ENCODE data around the gene TICAM2. TPM values are rescaled to one million over a fixed set of nuclear protein-coding genes. Genes with fewer than 3 reads are reported as not detected.
A peak's percentile ranks its signal among the peaks of the same experiment; 100 is the strongest.

The TICAM2 gene
- total and polyA plus RNA-seq, 10 of the 15 experiments (the other 5 are each of a cell fraction or from before 2014, with no cell fraction given) = 0.14 to 7.0 (median 2.9) TPM

DNA sequence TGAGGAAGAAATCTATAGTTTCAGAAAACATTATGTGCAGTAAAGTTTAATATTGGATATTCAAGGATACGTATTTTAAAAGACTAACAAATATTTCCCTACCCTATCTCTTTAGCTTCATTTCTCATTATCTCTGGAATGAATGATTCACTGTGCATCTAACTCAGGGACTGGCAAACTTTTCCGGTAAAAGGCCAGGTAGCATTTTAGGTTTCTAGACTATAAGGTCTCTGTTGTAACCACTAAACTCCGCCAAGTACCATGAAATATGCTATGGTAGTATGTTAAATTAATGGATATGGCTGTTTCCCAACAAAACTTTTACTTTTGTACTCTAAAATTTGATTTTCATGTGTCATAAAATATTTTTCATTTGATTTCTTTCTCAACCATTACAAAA is 70.9 kb downstream of the TICAM2 start:
- peaks cover 7% of the 10 kb centered on the region for H3K9me3 ChIP-seq (replicated peaks; ENCODE audit: control insufficient read depth, insufficient read depth, low read length)
- RAD21 ChIA-PET (ENCODE audit: unreplicated experiment) = interaction anchor here (1.0 to 3.2 kb wide), 4 partner anchors 9 to 157 kb away, joined by 3 to 18 read pairs (median 5); partner anchors contain the start of gene FEM1C
- DNase-seq (ENCODE audit: low read depth, low spot score) (no peak), FAIRE-seq (no peak), ATAC-seq (no peak)
- BruUV-seq (replicated peaks) = no TSS peak
- peaks cover 95% of the 10 kb centered on the region for H3K79me2 ChIP-seq (ENCODE audit: control insufficient read depth, insufficient read depth, low read length)
- no peaks in the 10 kb centered on the region; the same call in 1 of the 2 replicates for H4K20me1 ChIP-seq (ENCODE audit: control insufficient read depth, insufficient read depth)
- H3K4me1 ChIP-seq (ENCODE audit: control insufficient read depth, insufficient read depth, low read length) = no peaks in the 10 kb centered on the region
- no peak overlapping the region for H3K9ac ChIP-seq (ENCODE audit: control insufficient read depth, insufficient read depth, low read length)
- H2AFZ ChIP-seq (ENCODE audit: control insufficient read depth, low read depth, low read length) = no peak overlapping the region
- intact Hi-C loops (cut with micrococcal nuclease; ENCODE audit: unreplicated experiment) (no loop called here), in situ Hi-C loops (cut with MboI) (no loop called here)
- POLR2A ChIA-PET = interaction anchor here (1.0 to 1.6 kb wide), 3 partner anchors 9 to 47 kb away, joined by 4 read pairs; no protein-coding TSS in a partner anchor
- no peak overlapping the region for H3K27ac ChIP-seq (ENCODE audit: control insufficient read depth, insufficient read depth)
- SMC1A ChIA-PET (ENCODE audit: uncharacterized antibody, unreplicated experiment) = interaction anchor here (1.1 to 2.6 kb wide), 6 partner anchors 11 to 222 kb away, joined by 3 to 17 read pairs (median 4); partner anchors contain the start of gene FEM1C
- H3K4me2 ChIP-seq (ENCODE audit: control insufficient read depth, insufficient read depth) = peak overlapping the region; percentile 20; the same call in 1 of the 2 replicates
- H3K4me3 ChIP-seq = no peak overlapping the region
- CTCF ChIA-PET = interaction anchor here (0.6 to 1.6 kb wide), 5 partner anchors 8 to 222 kb away, joined by 3 to 5 read pairs (median 4); no protein-coding TSS in a partner anchor
- H3K36me3 ChIP-seq (ENCODE audit: control insufficient read depth in 2 of 2, insufficient read depth in 2 of 2, low read length in 1 of 2) = peaks cover 0 to 11% of the 10 kb centered on the region in 2 experiments; a peak in 1 of 4 replicates
- no peak for TF ChIP-seq EP300 (IDR thresholded peaks at IDR 0.05; ENCODE audit: borderline replicate concordance in 1 of 2, control insufficient read depth in 1 of 2, low read depth in 2 of 2, low read length in 2 of 2)
- no peak for TF ChIP-seq SUZ12 (IDR thresholded peaks at IDR 0.05; ENCODE audit: unreplicated experiment)
- TF ChIP-seq ZNF24 (IDR thresholded peaks at IDR 0.05) = 0 out of 2 replicates have a peak, but pooled peaks have one; percentile 11
- no peaks in the 10 kb centered on the region for H3K27me3 ChIP-seq (replicated peaks in 1 of 2; ENCODE audit: control insufficient read depth in 2 of 2, insufficient read depth in 2 of 2, low read length in 1 of 2)
- 85% methylated on average over 3 of the region's 3 CpGs for WGBS (ENCODE audit: insufficient coverage, insufficient replicate concordance, low lambda C conversion rate, missing lambda C conversion rate)

GRCh38 chr5:115530426-115530825 is 71.9 kb downstream of the TICAM2 start:
- Histone ChIP-seq H2AFZ (ENCODE audit: control insufficient read depth, low read depth, low read length) (no peak overlapping the region), H3K79me2 (ENCODE audit: control insufficient read depth, insufficient read depth, low read length) (peaks cover 90% of the 10 kb centered on the region), H3K27me3 (replicated peaks in 1 of 2; ENCODE audit: control insufficient read depth in 2 of 2, insufficient read depth in 2 of 2, low read length in 1 of 2) (no peaks in the 10 kb centered on the region), H3K27ac (ENCODE audit: control insufficient read depth, insufficient read depth) (no peak overlapping the region), H3K9ac (ENCODE audit: control insufficient read depth, insufficient read depth, low read length) (no peak overlapping the region), H3K4me3 (no peak overlapping the region), H3K9me3 (replicated peaks; ENCODE audit: control insufficient read depth, insufficient read depth, low read length) (no peaks in the 10 kb centered on the region; the same call in 1 of the 3 replicates), H3K4me2 (ENCODE audit: control insufficient read depth, insufficient read depth) (no peak overlapping the region), H3K36me3 (ENCODE audit: control insufficient read depth in 2 of 2, insufficient read depth in 2 of 2, low read length in 1 of 2) (peaks cover 0 to 4% of the 10 kb centered on the region in 2 experiments; a peak in 1 of 4 replicates), H4K20me1 (ENCODE audit: control insufficient read depth, insufficient read depth) (no peaks in the 10 kb centered on the region), H3K4me1 (ENCODE audit: control insufficient read depth, insufficient read depth, low read length) (no peaks in the 10 kb centered on the region)
- TF ChIP-seq CREB1 (IDR thresholded peaks at IDR 0.05; ENCODE audit: low read depth) (no peak), IRF4 (IDR thresholded peaks at IDR 0.05; ENCODE audit: low read depth, low read length) (no peak), FOS (IDR thresholded peaks at IDR 0.05; ENCODE audit: borderline replicate concordance, extremely low read depth, insufficient read length) (no peak), KDM1A (IDR thresholded peaks at IDR 0.05; ENCODE audit: borderline replicate concordance) (no peak), RBBP5 (conservative IDR thresholded peaks at IDR 0.05) (no peak), GABPA (IDR thresholded peaks at IDR 0.05; ENCODE audit: low read depth) (no peak), MTA2 (IDR thresholded peaks at IDR 0.05; ENCODE audit: low read depth) (no peak)
- ChIA-PET RAD21 (ENCODE audit: unreplicated experiment) (interaction anchor here (1.0 to 3.2 kb wide), 4 partner anchors 10 to 156 kb away, joined by 3 to 18 read pairs (median 5); partner anchors contain the start of gene FEM1C), POLR2A (interaction anchor here (1.0 to 1.6 kb wide), 2 partner anchors 10 to 48 kb away, joined by 4 read pairs; no protein-coding TSS in a partner anchor), SMC1A (ENCODE audit: uncharacterized antibody, unreplicated experiment) (interaction anchor here (1.4 to 2.6 kb wide), 4 partner anchors 12 to 155 kb away, joined by 3 to 17 read pairs (median 6); partner anchors contain the start of gene FEM1C), CTCF (no interaction called here)
- intact Hi-C loops (cut with micrococcal nuclease; ENCODE audit: unreplicated experiment) = no loop called here
- FAIRE-seq (no peak), ATAC-seq (no peak), DNase-seq (ENCODE audit: low read depth, low spot score) (no peak)
- in situ Hi-C loops (cut with MboI) = no loop called here
- 98% methylated on average over 3 of the region's 3 CpGs for WGBS (ENCODE audit: insufficient coverage, insufficient replicate concordance, low lambda C conversion rate, missing lambda C conversion rate)
- no TSS peak for BruUV-seq (replicated peaks)

All from GM12878 (cell line).